ENCODE measurements around the gene AP3B1.

AP3B1 gene

DNA sequence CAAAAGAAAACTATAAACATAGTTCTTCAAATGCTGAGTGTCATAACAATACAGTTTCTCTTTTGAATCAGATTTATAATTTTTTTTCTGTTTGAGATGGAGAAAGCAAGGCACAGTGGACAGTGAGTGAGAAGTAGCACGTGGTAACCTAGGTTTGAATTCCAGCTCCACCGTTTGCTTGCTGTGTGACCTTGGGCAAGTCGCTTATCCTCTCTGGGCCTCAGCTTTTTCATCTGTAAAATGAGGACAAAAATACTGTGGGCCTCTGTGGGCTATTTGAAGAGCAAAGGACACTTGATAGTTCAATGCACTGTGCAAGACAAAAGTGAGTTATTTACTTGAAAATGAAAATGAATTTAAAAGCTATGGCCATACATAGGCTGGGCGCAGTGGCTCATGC is 330.7 kb downstream of the AP3B1 start:
- in situ Hi-C loops (cut with HindIII; ENCODE audit: low pct_ligation_motif_present, low pct_unique_long_range_greater_than_20kb, low sequenced_read_pairs) = no loop called here
- DNase-seq = no peak

DNA sequence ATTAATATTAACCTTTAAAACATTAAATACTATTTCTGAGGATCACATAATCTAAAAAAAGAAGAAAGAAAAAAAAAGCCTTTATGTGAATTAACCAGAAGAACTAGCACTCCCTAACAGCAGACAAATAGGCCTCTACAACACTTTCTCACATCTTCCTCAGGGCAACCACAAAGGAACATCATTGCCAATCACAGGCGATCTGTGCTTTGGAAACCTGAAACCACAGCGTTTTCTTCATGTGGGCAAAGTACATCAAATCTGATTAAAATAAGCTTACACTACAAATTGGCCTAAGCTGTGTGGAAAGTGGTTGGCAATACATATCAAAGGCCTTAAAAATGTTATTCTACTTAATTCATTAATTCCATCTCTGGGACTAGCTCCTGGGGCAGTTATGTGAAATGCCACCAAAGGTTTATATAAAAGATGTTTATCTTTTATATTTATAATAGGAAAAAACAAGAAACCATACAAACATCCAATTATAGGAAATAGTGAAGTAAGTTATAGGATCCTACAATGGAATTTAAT is 333.6 kb downstream of the AP3B1 start:
- in situ Hi-C loops (cut with HindIII; ENCODE audit: low pct_ligation_motif_present, low pct_unique_long_range_greater_than_20kb, low sequenced_read_pairs) = no loop called here
- no peak for DNase-seq

DNA sequence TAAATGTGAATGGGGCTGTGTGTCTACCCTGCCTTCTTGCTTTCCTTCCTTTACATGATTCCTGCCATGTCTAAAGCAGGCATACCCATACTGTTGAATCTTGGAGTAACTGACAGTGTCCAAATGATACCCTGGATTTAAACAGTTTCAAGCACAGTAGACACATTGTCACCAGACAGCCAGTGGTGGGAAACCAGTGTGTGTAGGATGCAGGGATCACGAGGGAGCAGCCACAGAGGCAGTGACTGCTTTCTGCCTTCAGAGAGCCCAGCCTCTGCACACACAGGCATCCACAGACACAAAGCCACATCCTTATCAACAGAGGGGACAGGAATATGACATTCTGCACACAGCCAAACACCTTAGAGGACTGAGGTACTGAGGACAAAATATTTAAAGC is 334.2 kb downstream of the AP3B1 start:
- DNase-seq = no peak
- in situ Hi-C loops (cut with HindIII; ENCODE audit: low pct_ligation_motif_present, low pct_unique_long_range_greater_than_20kb, low sequenced_read_pairs) = no loop called here

DNA sequence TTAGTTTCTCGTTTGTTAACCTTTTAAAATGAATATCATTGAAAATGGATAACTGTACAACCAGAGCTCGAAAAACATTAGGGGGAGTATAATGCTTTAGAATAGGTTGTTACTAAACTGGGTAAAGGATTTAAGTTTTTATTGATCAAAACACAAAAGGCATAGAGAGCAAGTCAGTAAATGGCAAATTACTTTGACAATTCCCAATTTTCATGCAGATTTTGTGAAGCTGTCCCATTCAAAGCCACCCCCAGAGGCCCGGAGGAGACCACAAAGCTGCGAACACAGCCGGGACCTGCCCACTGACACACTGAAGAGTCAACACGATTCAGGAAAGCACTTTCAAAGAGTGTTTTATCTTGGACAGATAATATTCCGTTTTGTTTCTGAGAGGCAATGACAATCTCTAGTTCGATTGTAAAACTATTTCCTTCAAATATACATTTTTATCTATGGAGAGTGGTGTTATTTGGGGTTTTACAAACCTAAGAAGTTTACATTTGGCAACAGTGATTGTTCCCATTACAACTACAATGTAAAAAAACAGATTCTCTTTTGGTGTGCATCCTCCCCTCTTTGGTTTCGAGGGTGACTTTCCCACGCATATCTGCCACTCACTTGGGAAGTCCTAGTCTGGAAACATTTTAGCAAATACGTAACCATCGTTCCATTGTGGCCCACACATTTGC is 335.7 kb downstream of the AP3B1 start:
- in situ Hi-C loops (cut with HindIII; ENCODE audit: low pct_ligation_motif_present, low pct_unique_long_range_greater_than_20kb, low sequenced_read_pairs) = no loop called here
- no peak for DNase-seq

DNA sequence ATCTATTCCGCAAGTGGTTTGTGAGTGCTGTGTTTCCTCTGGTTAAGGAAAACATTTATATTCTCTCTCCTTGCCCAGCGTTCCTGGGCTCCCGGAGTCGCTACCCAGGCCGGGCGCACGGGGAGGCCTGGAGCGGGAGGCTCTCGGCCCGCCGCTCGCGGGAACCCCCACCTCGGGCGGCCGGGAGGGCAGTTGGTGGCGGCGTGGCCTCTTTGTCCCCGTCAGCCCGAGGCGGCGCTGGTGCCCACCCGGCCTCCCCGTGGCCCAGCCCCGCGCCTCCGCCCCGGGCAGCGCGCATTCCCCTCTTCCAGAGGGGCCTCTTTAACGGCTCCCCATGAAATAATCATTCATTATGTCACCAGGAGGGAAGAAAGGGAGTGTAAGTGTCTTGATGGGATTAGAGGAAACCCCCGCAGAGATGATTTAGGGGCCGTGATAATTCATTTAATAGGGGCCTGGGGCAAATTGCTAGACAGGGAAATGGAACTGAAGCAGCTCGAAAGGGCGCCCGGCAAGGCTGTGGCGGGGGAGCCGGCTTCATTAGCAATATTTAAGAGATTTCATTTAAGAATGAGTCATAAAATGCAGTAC is 336.5 kb downstream of the AP3B1 start:
- DNase-seq = no peak

DNA sequence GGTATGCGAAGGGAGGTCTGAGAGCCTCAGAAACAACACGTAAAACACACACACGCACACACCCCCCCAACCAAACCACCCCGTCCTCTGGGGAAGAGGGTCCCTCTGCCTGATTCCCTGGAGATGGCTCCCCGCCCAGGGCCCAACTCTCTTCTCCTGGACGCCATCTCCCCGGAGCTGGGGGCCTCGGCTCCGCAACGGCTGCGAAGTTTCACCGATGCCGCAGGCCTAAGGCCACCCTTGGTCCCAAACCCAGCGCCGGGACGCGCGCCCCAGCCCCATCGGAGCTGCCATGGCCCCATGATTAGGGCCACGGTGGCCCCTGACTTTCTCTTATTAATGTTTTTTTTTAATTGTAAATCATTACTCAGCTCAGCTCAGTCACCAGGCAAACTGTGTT is 337.0 kb downstream of the AP3B1 start:
- in situ Hi-C loops (cut with HindIII; ENCODE audit: low pct_ligation_motif_present, low pct_unique_long_range_greater_than_20kb, low sequenced_read_pairs) = no loop called here
- no peak for DNase-seq

More for the DNA sequence above, 336.5 kb downstream of the AP3B1 start:
- in situ Hi-C loops (cut with HindIII; ENCODE audit: low pct_ligation_motif_present, low pct_unique_long_range_greater_than_20kb, low sequenced_read_pairs) = no loop called here

DNA sequence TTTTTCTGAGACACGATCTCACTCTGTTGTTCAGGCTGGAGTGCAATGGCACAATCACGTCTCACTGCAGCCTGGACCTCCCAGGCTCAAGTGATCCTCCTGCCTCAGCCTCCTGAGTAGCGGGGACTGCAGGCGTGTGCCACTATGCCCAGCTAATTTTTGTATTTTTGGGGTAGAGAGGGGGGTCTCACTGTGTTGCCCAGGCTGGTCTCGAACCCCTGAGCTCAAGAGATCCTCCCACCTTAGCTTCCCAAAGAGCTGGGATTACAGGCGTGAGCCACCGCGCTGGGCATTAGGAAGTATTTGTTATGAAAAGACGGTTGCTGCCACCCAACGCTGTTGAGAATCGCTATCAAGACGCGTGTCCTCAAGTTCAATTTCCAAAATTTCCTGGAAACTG is 337.4 kb downstream of the AP3B1 start:
- DNase-seq = no peak
- in situ Hi-C loops (cut with HindIII; ENCODE audit: low pct_ligation_motif_present, low pct_unique_long_range_greater_than_20kb, low sequenced_read_pairs) = no loop called here

DNA sequence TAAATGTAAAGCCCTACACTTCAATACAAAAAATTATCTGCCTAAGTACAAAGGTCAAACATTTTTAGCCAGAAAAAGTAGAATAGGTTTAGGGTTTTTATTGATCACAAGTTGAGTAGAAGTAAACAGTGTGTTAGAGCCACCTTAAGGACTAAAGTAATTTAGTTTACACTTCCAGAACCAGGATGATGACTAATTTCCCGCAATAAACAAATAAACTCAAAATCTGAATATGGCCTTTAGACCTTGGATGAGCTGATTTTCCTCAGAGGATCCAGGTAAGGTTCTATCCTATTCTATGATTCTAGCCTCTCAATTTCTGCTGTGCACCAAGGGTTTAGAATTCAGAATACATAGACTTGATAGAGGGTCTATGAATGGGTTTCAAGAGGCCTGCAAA is 338.9 kb downstream of the AP3B1 start:
- in situ Hi-C loops (cut with HindIII; ENCODE audit: low pct_ligation_motif_present, low pct_unique_long_range_greater_than_20kb, low sequenced_read_pairs) = no loop called here
- no peak for DNase-seq

DNA sequence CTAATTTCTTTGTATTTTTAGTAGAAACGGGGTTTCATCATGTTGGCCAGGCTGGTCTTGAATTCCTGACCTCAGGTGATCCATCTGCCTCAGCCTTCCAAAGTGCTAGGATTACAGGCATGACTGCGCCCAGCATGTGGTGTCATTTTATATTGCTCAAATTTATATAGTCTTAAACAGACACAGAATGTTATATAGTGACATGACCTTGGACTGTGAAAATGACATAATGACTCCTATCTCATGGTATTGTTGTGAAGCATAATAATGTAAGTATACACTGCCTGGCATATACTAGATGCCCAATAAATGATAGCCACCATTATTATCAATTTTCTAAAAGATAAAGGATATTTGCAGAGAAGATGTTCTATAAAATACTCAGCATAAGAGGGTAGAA is 341.1 kb downstream of the AP3B1 start:
- DNase-seq = no peak
- in situ Hi-C loops (cut with HindIII; ENCODE audit: low pct_ligation_motif_present, low pct_unique_long_range_greater_than_20kb, low sequenced_read_pairs) = no loop called here

DNA sequence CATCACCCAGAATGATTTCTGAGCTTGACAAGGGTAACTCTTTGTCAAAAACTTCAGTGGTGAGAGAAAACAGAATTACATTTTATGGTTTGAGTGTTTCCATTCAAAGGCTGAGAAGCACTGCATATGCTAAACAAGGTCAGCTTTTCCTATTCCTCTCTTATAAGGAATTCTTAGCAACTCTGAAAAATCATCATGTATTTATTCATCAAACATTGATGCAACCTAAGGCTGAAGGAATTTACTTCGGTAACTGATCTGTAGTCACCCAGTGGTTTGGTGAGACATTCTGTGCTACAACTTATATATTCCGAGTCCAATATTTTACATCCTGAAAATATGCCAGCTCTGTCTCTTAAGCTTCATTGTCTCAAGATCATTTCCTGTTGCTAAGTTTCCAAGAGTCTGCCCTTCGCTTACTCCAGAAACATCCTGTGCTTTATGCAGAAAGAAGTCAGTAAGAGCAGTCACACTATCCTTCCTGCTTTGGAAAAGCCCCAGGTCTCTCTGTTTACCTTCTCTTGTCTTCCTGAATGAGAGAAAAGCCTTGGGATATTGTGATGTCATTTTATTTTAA is 341.8 kb downstream of the AP3B1 start:
- in situ Hi-C loops (cut with HindIII; ENCODE audit: low pct_ligation_motif_present, low pct_unique_long_range_greater_than_20kb, low sequenced_read_pairs) = no loop called here
- DNase-seq = no peak

Data from ACHN (cell line).